Thyroid gland (tissue), 4 donors: ENCODE measurements around the gene PRKD2. TPM values are rescaled to one million over a fixed set of nuclear protein-coding genes. Genes with fewer than 3 reads are reported as not detected.

ENCODE experiments used
- DNase-seq, 2 donors: peaks; one replicate each; pipeline ENCODE4 v3.0.0-alpha.2; 2019
- H3K27ac ChIP-seq, 3 donors: fragments of 200-600 bp; sonication (generic); 1 replicate in 2 of 3; 2 replicates in 1 of 3; pipeline ENCODE4 v1.5.1; 2016 to 2019; ENCODE audit warnings: mild to moderate bottlenecking in 1 of 3, moderate library complexity in 1 of 3
- H3K27me3 ChIP-seq: fragments of 200-600 bp; sonication (generic); one replicate; pipeline ENCODE4 v1.5.1; 2019
- H3K36me3 ChIP-seq, 2 donors: fragments of 200-600 bp; sonication (generic); one replicate each; pipeline ENCODE4 v1.5.1; 2016 to 2019
- H3K4me1 ChIP-seq, 2 donors: fragments of 200-600 bp; sonication (generic); one replicate each; pipeline ENCODE4 v1.5.1; 2017 to 2019
- H3K4me3 ChIP-seq, 3 donors: fragments of 200-600 bp; sonication (generic); replicated peaks in 1 of 3; 1 replicate in 2 of 3; 2 replicates in 1 of 3; pipeline ENCODE4 v1.5.1; 2016; ENCODE audit warnings: mild to moderate bottlenecking in 1 of 3
- H3K9me3 ChIP-seq: fragments of 200-600 bp; sonication (generic); one replicate; pipeline ENCODE4 v1.5.1; 2017
- CTCF ChIP-seq, 6 experiments: fragments of 200-600 bp in 3 of 6; fragments of 450-650 bp in 3 of 6; sonication (generic) in 3 of 6; IDR thresholded peaks; one replicate each; pipeline ENCODE4 v1.5.1; 2016 to 2019; ENCODE audit warnings: antibody characterized with exemption in 6 of 6, mild to moderate bottlenecking in 2 of 6, inconsistent platforms in 1 of 6, moderate library complexity in 1 of 6
- POLR2A ChIP-seq, 2 donors: fragments of 450-650 bp; IDR thresholded peaks; one replicate each; pipeline ENCODE4 v1.6.1; 2017; ENCODE audit warnings: antibody characterized with exemption in 2 of 2, mild to moderate bottlenecking in 2 of 2, moderate library complexity in 1 of 2
- WGBS, 2 donors: methylation state at CpG; one replicate each; pipeline ENCODE4 v1.1.5; 2017; 5-methylcytosine and 5-hydroxymethylcytosine counted together
- intact Hi-C: fragments of 100-400 bp; cut with DNase I; formaldehyde crosslinking; loops from one replicate; pipeline ENCODE4 v1.15.1; 2023
- total RNA-seq, 4 donors: library from RNA; depleted of rRNA; stranded (reverse); fragments of >200 nt; gene quantifications; one replicate each; pipeline ENCODE4 v1.2.3, GENCODE V29; 2016

PRKD2 gene
- total RNA-seq, 4 donors from 2014 or later, result 23.7 to 40.7 (median 32.7) TPM

GRCh38 chr19:46755077-46755852, 38.4 kb upstream of the PRKD2 start:
- no peak for TF ChIP-seq CTCF (IDR thresholded peaks at IDR 0.05)
- TF ChIP-seq POLR2A (IDR thresholded peaks at IDR 0.05), result no peak
- no peak overlapping the region for H3K27ac ChIP-seq
- no peak overlapping the region for H3K4me3 ChIP-seq
- peaks cover 0 to 5% of the 10 kb centered on the region in 2 donors for H3K36me3 ChIP-seq
- WGBS, 2 donors, result 89 to 91% methylated on average over 19 to 33 of the region's 39 CpGs
- H3K9me3 ChIP-seq, result no peaks in the 10 kb centered on the region
- intact Hi-C loops, result loop anchor here (5.0 kb wide), 1 partner anchor 237 kb away; no protein-coding TSS in a partner anchor
- DNase-seq, result no peak
- peaks cover 0 to 4% of the 10 kb centered on the region in 2 donors for H3K4me1 ChIP-seq
- no peaks in the 10 kb centered on the region for H3K27me3 ChIP-seq

- intact Hi-C loops, result no loop called here
- 37 to 47% methylated on average over 4 of the region's 4 CpGs for WGBS, 2 donors
- Histone ChIP-seq H3K9me3 (no peaks in the 10 kb centered on the region), H3K4me1 (no peaks in the 10 kb centered on the region), H3K36me3 (peaks cover 0 to 5% of the 10 kb centered on the region in 2 donors), H3K27ac (no peak overlapping the region), H3K4me3 (no peak overlapping the region), H3K27me3 (no peaks in the 10 kb centered on the region)
- peak; percentile 73 to 74 for DNase-seq
- TF ChIP-seq POLR2A (IDR thresholded peaks at IDR 0.05) (no peak), CTCF (IDR thresholded peaks at IDR 0.05) (peak in 4 of 6 experiments; percentile 9 to 52 (median 38))
Measured at GRCh38 chr19:46753420-46754155, 36.7 kb upstream of the PRKD2 start.

GRCh38 chr19:46748325-46749109, 31.6 kb upstream of the PRKD2 start:
- intact Hi-C loops, result loop anchor here (5.0 kb wide), 1 partner anchor 36 kb away; no protein-coding TSS in a partner anchor
- WGBS, 2 donors, result 89 to 91% methylated on average over 21 of the region's 21 CpGs
- H3K27ac ChIP-seq, result no peak overlapping the region
- TF ChIP-seq POLR2A (IDR thresholded peaks at IDR 0.05) (no peak), CTCF (IDR thresholded peaks at IDR 0.05) (peak; percentile 21 to 65 (median 48))
- no peaks in the 10 kb centered on the region for H3K9me3 ChIP-seq
- peaks cover 9 to 22% of the 10 kb centered on the region in 2 donors for H3K4me1 ChIP-seq
- DNase-seq, result peak; percentile 56 to 60
- H3K27me3 ChIP-seq, result no peaks in the 10 kb centered on the region
- no peaks in the 10 kb centered on the region for H3K36me3 ChIP-seq
- no peak overlapping the region for H3K4me3 ChIP-seq

- peak; percentile 43 to 44 for DNase-seq
- TF ChIP-seq CTCF (IDR thresholded peaks at IDR 0.05) (no peak), POLR2A (IDR thresholded peaks at IDR 0.05) (peak; percentile 44 to 66)
- 0 to 2% methylated on average over 2 to 9 of the region's 74 CpGs for WGBS, 2 donors
- H3K27me3 ChIP-seq, result no peaks in the 10 kb centered on the region
- H3K4me3 ChIP-seq, result peak within 1 kb of the TSS; percentile 62 to 99 (median 66)
- no peaks in the 10 kb centered on the region for H3K9me3 ChIP-seq
- intact Hi-C loops, result loop anchor here (5.0 kb wide), 1 partner anchor 34 kb away; no protein-coding TSS in a partner anchor
- H3K4me1 ChIP-seq, result peaks cover 9 to 34% of the 10 kb centered on the region in 2 donors
- peak within 1 kb of the TSS; percentile 71 to 90 (median 85) for H3K27ac ChIP-seq
- H3K36me3 ChIP-seq, result no peaks in the 10 kb centered on the region
Measured at GRCh38 chr19:46746281-46747057, 29.6 kb upstream of the PRKD2 start, which contains the start of gene STRN4. STRN4 (minus strand) TSS chr19:46746450; CDS start chr19:46746430, 20 bp downstream.
